GM19240 (cell line): ENCODE data around the gene SPOCK1.

Experiments used
- DNase-seq: peaks from one replicate; pipeline ENCODE4 v3.0.0; 2011; ENCODE audit warnings: low spot score; ENCODE audit not compliant: insufficient read length

SPOCK1 gene

DNA sequence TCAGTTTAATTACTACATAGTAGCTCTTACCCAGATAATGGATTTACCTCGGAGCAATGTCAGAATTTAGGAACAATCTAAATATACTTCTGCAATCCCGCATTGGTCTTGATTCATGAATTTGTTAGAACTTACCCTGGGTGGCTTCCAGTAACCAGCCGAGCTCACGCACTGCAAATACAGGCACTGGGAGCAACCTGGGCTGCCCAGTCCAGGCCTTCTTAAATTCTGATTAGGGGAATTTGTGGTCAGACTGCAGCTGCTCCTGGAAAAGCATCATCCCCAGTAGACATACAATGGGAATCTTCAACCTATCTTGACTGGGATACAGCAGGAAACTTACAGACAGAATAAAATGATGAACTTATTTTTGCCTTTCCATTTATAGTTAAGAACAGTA lies 270.3 kb downstream of the SPOCK1 start:
- no peak for DNase-seq

GRCh38 chr5:137226081-137226480 lies 273.0 kb downstream of the SPOCK1 start:
- DNase-seq, result no peak

GRCh38 chr5:137223324-137224295 lies 275.5 kb downstream of the SPOCK1 start:
- no peak for DNase-seq

- DNase-seq, result no peak
These were observed 277.2 kb downstream of the SPOCK1 start for GRCh38 chr5:137221943-137222342.

DNA sequence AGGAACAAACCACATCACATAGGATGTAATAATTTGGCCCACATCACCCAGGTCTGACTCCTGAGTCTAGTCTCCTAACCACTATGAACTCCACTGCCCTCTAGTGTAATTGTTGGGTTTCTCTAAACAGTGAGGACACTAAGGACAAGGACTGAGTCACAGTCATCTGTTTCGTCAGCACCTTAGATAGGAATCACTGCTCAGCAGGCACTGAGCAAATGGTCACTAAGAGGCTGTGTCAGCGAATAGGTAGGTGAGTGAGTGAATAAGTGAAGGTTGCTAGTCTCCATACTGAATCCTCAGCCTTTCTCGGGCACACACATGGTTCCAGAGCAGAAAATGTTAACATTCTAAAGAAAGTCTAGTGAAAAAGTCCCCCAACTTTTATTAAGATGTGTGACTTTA lies 278.6 kb downstream of the SPOCK1 start:
- peak; percentile 13 for DNase-seq

DNA sequence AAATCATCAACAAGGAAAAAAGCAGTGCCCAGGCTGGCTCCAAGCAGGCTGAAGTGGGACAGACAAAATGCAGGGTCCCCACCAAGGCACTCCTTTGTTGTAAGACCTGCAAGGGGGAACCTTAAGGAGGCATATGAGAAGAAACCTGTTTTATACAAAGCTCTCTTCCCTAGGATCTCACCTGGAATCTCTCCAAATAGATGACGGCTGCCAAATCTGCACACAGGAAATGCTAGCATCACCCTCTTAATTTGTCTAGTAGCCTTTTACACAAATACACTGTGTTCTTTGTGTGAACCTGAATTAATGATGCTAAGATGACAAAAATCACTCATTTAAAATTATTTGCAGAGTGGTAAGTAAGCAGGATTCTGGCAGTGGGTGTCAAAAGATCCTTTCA lies 280.2 kb downstream of the SPOCK1 start:
- no peak for DNase-seq

DNA sequence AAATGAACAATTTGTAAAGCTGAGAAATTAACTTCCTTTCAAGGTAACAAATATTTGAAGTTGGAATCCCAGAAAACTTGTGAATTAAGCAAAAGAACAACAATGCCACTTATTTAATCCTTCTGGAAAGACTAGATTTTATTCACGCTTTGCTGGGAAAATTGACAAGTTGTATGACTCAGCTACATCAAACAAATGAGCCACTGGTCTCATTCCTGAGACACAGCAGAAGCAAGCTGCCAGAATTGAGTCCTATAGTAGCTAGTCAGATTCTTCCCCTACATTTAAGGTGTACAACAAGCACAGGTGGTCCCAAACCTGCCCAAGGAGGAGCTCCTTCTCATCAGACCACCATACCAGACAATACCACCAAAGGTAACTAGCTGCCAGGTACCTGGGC lies 280.7 kb downstream of the SPOCK1 start:
- no peak for DNase-seq

DNA sequence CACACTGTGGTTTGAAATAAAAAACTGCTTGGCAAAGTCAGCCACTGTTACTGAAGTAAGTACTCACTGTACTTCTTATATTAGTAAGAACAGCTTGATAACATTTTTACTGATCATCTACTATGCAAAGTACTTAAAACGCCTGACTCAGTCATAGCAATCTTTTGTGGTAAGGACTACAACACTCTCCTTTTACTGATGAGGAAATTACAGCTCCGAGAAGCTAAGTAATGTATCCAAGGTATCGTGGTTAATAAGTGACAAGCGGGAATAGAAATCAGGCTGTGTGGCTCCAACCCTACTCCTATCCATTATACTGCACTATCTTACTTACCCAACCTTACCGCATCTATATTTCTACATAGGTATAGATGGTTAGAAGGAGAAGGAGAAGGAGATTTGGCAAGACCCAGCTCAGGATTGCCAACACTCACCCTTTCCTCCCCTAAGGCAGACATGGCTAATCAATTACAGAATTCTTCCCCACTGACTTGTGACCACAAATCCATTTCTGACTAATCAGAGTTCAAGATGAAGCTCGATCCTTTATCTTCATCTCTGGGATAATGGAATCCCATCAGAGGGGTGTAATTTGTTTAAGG lies 281.4 kb downstream of the SPOCK1 start:
- DNase-seq, result no peak

DNA sequence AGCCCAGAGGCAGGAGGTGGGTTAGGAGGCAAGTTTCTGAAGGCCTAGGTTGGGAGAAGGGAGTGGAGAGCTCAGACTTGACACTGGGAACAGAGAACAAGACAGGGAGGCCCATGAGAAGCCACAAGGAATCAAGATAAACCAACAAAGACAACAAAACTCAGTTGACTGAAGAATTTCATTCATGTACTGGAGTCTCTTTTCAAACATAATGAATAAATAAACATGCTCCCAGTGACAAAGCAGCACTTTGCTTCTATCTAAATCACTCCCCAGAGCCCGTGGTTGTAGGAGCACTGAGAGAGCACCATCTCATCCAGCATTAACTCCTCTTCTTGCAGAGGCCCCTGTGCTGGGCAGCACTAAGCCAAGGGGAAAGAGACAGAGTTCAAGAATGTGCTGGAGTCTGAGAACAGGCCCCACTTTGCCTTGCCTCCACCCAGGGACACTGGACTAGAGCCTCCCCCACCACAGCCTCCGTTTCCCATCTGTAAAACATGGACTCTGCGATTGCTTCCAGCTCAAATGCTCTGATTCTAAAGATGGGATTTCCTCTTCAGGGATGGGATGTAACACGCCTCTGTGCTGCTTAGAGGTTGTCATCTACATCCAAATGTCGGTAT lies 282.0 kb downstream of the SPOCK1 start:
- DNase-seq, result no peak

- no peak for DNase-seq
These were observed 283.3 kb downstream of the SPOCK1 start for GRCh38 chr5:137215780-137216179.

- no peak for DNase-seq
These were observed 283.9 kb downstream of the SPOCK1 start for GRCh38 chr5:137215261-137215660.

DNA sequence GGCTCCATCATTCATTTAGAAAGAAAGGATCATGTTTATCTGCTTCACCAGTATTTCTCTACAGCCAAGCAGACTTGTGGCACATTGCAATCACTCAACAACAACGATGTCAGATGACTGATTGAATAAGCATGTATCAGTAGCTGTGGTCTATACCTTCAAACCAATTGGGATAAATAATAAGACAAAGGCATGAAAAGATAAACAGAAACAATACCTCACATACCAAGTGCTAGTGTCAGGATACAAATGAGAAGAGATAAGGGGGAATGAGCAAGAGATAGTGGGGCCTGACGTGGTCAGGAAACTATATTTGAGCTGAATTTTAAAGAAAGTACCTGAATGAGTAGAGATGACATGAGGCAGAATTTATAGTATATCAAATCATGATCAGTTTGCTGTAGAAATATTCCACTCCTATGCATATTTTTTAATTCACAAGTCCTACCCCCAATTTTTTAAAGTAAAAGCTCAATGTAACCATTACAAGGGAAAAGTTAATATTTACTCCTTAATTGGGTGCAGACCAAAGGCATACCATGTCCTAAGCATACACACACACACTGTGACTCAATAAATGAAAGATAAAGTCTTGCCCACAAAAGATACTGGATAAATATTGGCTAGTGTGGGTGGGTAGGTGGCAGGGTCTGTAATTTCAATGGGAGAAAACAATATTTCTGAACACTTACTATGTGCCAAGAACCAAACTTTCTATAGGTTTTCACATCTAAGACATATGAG lies 284.5 kb downstream of the SPOCK1 start:
- DNase-seq, result no peak

- DNase-seq, result no peak
These were observed 286.7 kb downstream of the SPOCK1 start for GRCh38 chr5:137212471-137212870.

DNA sequence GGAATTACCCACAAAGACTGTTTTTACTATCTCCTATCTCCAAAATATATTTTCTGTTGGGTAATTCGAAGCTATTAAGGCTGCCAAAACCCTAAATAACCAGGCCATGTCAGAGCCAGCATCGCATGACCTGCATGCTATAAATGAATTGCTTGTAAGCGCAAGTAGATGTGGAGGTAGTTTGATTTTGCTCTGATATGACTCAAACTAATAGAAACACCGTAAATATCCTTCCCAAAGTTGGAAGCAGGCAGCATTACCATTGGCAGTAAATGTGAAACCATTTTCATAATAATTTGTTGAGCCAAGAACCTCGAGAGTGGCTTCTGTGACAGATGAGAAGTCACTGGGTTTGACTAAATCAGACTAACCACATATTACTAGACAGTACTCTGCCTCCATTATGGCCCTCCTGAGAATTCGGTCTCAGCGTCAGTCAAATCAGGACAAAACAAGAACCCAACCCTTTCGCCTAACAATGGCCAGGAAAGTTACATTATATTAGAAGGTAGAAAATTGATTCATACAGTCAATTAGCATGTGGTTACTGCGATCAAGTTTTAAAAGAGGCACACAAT lies 289.8 kb downstream of the SPOCK1 start:
- DNase-seq, result no peak

DNA sequence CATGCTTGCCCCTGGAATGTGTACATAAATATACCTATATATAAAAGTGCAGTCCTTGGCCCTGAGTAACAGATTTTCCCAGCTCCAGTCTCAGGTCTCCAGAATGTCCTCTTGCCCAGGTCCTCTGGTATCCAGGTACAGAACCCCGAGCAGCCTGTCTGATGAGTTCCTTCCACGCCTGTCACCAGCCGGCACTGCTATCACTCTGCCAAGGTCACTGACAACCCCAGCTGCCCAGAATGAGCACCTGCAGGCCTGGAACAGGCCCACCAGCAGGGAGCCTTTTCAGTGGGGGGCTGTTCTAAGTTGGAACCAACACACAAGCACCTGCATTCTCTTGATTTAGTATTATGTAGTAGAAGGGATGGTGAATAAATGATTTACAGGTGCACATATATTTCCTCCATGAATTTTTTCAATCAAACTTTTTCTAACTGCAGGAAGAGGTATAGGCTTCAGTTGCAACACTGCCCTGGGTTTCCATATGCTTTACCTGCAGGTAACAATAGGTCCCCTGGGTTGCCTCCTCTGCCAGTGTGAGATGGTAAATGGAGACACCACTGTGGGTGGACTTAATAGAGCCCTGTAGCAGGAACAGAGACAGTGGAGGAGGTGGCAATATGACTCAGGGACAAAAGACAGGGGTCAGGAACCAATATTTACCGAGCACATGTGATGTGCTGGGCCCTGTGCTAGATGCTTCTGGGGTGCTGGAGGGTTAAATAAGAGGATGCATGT lies 291.9 kb downstream of the SPOCK1 start:
- DNase-seq, result no peak

GRCh38 chr5:137206030-137206715 lies 293.0 kb downstream of the SPOCK1 start:
- no peak for DNase-seq

DNA sequence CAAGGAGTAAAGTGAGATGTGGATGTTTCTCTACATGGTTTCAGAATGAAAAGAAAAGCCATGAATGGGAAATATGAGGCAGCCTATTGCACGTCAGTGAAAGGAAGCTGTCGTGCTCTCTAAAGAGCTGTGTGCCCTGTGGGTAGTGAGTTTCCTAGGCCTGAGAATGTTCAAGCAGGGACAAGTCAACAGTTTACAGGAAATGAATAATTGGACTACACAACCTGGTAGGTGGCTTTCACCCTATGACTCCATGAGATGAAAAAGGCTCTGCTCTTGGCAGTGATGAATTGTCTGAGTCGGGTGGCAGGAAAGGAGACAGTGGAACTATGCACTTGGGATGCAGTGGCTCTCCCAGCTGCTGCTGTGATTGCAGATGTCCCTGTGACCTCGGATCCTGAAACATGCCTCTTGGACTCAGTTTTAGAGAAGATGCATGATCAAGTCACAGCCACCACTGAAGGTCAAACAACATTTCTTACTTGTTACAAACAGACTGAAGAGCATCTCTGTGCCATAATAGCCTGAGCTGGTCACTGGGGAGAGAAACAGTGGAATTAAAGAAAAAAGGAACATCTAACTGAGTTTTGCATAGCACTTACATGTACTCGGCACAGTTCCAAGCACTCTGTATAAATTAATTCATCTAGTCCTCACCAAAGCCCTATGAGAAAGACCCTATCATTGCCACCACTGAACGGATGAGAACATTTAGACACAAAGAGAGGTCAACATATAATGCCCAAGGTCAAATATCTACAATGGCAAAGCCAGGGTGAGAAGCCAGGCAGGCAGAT lies 293.7 kb downstream of the SPOCK1 start:
- no peak for DNase-seq

DNA sequence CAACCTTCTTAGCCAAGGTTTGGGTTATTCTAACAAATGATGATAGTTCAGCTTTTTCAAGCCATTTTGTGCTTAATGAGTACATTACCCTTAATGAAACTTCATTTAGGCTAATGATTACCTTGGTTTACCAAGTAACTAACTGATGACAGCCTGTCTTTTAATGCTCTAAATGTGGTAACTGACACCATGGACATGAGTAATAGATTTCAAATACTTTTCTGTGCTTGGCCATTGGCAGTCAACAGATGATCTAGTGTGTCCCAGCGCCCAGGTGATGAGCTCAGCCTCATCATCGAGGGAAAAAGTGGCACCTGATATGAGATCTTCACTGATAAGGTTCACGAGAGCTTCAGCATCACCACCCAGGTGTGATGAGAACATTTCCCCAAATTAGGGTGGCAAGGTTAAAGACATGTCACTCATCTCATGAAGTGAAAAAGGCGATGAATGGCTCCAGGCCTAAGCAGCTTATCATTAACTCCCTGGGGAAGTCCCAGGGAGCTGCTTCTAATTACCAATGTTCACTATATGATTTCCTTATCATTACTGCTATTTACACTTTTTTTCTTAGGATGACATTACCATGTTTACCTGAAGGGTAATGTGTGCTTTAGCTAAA lies 296.0 kb downstream of the SPOCK1 start:
- DNase-seq, result no peak

GRCh38 chr5:137201876-137202275 lies 297.2 kb downstream of the SPOCK1 start:
- no peak for DNase-seq
